GM21619 (cell line): Measurements from ENCODE around the gene DCTD.

Source experiments
- ATAC-seq: cut with Tn5 transposase; IDR thresholded peaks from one replicate; pipeline ENCODE4 v1.9.1; 2021; ENCODE audit not compliant: unreplicated experiment

Gene DCTD

DNA sequence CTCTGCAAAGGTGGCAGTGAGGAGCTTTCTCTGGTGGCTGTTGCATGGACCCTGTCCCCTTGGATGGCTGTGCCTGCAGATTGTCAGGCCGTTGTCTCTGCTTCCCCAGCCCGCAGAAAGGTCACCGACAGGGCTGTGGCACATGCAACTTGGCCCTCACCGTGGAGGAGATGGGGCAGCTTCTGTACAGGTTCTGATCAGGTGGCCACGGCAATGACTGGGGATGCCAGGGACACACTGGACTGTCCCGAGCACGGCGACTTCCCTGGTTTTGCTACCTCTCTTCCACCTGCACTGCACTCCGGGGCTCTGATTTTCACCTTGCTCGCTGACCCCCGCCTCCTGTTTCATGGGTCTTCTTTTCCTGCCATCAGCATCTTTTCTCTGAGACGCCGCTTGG is 43.5 kb downstream of the DCTD start:
- ATAC-seq = no peak

- no peak for ATAC-seq
Observed at GRCh38 chr4:182873289-182873688, 43.9 kb downstream of the DCTD start.

DNA sequence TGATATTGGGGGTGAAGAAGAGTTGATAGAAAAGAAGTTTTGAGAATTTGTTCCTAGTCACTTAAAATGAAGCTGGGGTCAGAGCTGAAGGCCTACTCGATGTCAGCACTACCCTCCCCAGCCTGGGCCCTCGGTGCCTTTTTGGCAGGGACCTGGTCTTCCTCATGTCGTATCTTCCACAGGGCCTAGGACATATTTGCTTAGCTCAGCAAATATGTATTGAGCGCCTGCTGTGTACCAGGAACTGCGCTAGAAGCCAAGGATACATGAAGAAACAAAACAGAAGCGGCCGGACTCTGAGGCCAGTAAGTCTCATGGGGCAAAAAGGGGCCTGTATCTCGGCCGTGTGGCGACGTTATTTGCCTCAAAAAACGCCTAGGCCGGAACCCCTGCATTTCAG is 44.3 kb downstream of the DCTD start:
- no peak for ATAC-seq

DNA sequence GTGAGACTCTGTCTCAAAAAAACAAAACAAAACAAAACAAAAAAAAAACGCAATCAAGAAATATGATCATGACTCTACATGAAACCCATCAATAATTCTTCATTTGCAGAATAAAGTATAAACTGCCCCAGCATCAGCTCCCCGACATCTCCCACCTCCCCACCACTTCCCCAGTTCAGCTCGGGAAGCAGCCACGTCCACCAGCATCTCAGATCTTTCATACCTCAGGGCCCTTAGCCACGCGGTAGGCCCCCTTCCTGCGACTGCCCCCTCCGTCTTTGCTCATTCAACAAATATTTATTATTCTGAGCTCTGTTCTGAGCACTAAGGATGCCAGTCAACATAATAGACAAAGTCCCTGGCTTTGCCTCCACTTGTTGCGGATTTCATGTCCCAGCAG is 45.6 kb downstream of the DCTD start:
- ATAC-seq = no peak

DNA sequence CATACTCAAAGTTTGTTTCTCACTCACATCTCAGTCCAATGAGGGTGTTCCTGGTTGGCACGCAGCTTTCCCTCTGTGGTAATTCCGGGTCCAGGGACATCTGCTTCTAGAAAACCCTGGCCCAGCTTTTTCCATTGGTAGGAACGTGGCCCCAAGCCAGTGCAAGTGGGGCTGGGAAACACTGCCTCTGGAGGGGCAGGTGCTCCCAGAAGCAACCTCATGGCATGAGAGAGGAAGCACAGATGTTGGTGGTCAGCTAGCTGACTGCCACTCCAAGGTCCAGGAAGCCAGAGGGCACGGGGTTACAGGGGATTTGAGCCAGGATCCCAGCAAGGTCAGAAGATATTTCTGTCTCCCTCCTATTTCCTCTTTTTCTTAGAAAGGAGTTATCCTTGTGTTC is 47.5 kb downstream of the DCTD start:
- no peak for ATAC-seq

GRCh38 chr4:182866746-182867145 is 50.4 kb downstream of the DCTD start:
- no peak for ATAC-seq

GRCh38 chr4:182863501-182863900 is 53.7 kb downstream of the DCTD start:
- ATAC-seq = no peak

- ATAC-seq = no peak
Observed at GRCh38 chr4:182862921-182863320, 54.3 kb downstream of the DCTD start.

DNA sequence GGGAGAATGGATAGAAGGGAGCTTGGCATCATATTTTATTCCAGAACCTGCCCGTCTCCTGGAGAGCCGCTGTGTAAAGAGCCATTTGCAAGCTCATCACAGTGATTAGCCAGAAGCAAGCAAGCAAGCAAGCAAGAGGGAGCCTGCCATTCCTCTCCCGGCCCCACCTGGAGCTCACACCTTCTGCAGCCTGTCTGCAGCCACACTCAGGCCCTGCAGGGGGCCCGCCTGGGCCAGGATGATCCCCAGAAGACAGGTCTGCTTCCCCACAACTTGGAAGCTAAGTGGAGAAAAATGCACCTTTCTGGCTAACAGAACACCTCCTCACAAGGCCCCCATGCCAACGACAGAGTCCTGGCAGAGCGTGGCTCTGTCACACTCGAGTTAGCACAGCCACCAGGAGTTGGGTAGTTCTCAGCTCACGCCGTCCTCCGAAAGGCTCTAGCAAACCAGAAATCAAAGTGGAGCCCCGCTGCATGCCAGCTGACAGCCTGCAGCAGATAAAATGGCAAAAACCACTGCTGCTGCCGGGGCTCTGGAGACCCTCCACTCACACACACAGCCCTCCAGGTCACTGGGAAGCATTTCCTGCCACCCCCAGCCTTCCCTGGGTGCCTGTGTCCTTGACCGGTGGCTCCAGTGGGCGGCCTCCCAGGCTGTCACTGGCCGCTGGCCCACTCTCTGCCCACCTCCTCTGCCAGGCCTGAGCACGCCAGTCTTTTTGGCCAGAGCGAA is 54.9 kb downstream of the DCTD start:
- ATAC-seq = no peak

DNA sequence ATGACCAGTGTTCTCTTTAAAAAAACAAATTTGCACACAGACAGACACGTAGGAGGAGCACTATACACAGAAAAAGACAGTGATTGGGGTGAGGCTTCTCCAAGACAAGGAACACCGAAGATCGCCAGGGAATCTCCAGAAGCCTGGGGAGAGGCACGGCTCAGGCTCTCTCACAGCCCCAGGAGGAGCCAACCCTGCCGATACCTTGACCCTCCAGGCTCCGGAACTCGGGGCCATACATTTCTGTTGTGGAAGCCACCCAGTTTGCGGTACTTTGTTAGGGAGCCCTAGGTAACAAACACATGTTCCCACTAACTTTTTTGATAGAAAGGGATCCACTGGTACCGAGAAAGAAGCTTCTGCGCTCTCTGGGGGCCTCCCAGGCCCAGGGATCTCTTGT is 55.8 kb downstream of the DCTD start:
- ATAC-seq = no peak

- no peak for ATAC-seq
Observed at GRCh38 chr4:182859730-182860129, 57.5 kb downstream of the DCTD start.

DNA sequence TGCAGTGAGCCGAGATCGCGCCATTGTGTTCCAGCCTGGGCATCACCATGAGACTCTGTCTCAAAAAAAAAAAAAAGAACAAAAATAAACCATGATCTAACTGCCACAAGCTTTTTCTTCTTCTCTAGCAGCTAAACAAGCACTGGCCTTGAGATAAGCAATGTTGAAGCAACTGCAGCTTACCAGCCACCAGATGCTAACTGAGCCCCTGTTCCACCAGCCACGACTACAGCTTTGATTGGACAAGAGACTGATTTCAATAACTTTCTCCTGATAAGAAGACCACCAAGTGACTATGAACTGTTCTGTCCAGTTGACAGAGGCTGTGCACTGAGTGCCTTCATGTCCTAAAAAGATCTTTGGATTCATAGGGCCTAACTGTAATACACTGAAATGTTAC is 58.5 kb downstream of the DCTD start:
- no peak for ATAC-seq

GRCh38 chr4:182856862-182857261 is 60.3 kb downstream of the DCTD start:
- no peak for ATAC-seq

DNA sequence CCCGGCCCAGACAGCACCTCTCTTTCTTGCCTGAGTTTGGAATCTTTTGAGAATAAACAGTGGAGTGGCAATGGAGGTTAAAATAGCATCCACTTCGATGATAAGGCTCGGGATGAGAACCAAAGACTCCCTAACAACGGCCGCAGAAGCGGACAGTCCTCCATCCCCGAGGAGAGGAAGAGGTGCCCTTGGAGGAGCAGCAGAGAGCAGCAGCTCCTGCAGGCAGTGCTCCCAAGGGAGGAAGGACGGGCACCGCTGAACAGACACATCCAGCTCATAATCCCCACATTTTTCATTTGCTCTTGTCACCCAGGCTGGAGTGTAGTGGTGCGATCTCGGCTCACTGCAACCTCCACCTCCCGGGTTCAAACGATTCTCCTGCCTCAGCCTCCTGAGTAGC is 61.3 kb downstream of the DCTD start:
- ATAC-seq = no peak

GRCh38 chr4:182855312-182855711 is 61.9 kb downstream of the DCTD start:
- no peak for ATAC-seq

GRCh38 chr4:182854466-182854865 is 62.7 kb downstream of the DCTD start:
- no peak for ATAC-seq

DNA sequence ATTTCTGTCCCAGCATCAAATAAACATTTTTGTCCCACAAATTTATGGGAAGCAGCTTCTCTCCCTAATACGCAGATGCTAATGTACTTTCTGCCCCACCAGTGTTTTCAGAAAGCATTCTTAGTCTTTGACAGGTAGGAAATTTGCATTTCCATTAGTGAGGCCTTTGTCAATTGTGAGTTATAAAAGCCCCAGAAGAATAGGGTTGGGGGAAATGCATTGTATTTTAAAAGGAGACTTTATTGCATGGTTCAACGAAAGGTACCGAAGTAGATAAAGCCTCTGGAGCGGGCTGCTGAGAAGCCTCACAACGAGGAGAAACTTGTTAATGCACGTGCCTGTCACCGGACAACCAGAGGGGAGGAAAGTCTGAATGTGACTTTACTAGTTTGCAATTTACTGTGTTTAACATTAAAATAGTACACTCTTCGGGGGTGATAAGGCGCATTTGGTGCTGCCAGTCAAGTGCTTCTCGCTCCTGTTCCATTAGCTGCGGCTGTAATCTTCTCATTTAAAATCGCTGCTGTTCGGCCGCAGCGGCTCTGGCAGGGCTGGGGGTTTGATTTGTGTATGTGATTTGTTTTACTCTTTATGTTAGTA is 63.4 kb downstream of the DCTD start:
- ATAC-seq = no peak

DNA sequence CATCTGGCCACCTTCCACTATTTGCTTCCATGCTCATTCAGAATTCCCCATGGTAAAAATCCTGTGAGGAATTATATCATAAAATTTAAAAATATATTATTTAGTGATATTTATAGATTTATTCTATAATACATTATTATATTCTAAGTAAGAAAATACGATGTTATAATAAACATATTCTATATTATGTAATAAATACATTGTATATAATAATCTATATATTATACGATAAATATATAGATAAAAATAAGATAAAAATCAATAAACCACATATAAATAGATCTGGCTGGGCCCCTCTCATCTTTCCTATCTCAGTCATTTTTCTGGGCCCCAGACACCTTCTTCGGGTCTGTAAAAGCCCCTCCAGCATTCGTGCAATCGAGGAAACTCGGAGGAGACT is 68.5 kb downstream of the DCTD start:
- ATAC-seq = no peak

DNA sequence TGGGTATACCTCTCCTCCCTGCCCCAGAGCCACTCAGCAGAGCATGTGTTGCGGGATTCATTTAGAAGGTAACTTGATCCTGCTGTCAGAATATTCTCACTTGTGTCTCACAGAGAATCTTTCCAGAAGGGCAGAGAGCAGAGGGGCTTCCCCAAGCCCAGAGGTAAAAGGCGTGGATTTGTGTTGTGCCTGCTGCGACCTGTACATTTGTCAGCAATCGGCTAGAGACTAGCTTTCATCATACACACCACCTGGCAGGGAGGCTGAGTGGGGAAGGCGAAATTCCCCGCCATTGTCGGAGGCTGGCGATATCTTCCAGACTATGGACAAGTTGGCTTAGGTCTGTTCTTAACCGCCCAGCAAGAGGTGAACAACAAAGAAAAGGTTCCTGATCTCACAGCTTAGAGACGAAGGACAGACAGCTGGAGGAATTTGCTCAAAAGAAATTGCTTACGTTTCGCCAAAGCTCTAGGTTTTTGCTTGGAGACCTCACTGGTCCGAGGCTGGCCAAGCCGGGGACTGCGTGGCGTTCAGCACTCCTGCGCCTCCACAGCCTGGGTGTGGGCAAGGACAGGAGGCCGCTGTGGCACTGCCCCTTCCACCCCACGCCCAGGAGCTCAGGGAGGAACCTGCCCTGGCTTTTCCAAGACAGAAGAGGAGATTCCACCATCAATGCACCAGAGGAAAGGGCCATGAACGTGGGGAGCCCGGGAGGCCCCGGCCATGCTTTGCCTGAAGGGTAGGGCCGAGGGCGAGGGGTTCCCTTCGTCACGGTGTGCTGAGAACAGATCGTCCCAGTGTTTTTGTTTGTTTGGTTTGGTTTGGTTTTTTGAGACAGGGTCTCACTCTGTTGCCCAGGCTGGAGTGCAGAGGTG is 69.4 kb downstream of the DCTD start:
- ATAC-seq = no peak

DNA sequence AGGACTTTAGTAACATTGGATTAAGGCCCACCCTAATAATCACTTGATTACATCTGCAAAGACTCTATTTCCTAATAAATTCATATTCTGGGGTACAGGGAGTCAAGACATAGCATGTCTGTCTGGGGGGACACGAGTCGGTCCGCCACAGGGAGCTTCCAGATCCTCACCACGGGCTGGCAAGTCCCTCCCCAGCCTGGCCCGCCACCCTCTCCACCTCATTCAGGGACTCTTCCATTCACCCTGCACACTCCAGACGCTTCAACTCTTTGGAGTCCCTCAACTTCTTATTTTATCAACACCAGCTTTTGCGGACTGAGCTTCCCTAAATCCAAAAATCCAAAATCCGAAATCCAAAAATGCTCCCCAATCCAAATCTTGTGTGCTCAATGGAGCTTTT is 71.2 kb downstream of the DCTD start:
- ATAC-seq = no peak

DNA sequence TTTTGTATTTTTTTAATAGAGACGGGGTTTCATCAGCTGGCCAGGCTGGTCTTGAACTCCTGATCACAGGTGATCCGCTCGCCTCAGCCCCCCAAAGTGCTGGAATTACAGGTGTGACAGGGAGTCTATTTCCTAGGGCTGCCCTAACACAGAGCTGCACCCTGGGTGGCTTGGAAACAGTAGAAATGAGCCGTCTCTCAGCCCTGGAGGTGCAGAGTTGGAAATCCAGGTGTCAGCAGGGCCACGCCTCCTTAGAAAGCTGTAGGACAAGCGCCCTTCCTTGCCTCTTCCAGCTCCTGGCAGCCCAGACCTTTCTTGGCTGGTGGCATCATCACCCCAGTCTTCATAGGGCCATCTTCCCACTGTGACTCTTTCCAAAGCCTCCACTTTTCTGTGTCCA is 71.6 kb downstream of the DCTD start:
- no peak for ATAC-seq

- ATAC-seq = no peak
Observed at GRCh38 chr4:182843808-182844325, 73.3 kb downstream of the DCTD start.
